Measurements from ENCODE around the gene ARRDC5. TPM values are rescaled to one million over a fixed set of nuclear protein-coding genes. Genes with fewer than 3 reads are reported as not detected.

Gene ARRDC5
- total and polyA plus RNA-seq, 2 of the 8 experiments (the other 6 are each of a cell fraction or from before 2014, with no cell fraction given): not detected

GRCh38 chr19:4870025-4870700 lies 32.5 kb downstream of the ARRDC5 start:
- peaks cover 0 to 5% (median 2%) of the 10 kb centered on the region in 4 experiments; a peak in 3 of 7 replicates for H3K4me1 ChIP-seq (replicated peaks in 1 of 4; ENCODE audit: control insufficient read depth in 3 of 4, insufficient read depth in 4 of 4, low read length in 3 of 4)
- no peak overlapping the region for H2BK5ac ChIP-seq (ENCODE audit: low read depth, low read length)
- H3K18ac ChIP-seq (ENCODE audit: extremely low read depth, low read length): no peak overlapping the region
- ChIA-PET POLR2A (ENCODE audit: partially characterized antibody) (interaction anchor here (1.0 kb wide), 1 partner anchor 100 kb away, joined by 3 read pairs; no protein-coding TSS in a partner anchor), CTCF (ENCODE audit: partially characterized antibody) (interaction anchor here (0.6 to 7.4 kb wide), 9 partner anchors 19 to 161 kb away, joined by 3 to 111 read pairs (median 4); no protein-coding TSS in a partner anchor)
- no peak overlapping the region for H3K14ac ChIP-seq (ENCODE audit: insufficient read length)
- FAIRE-seq (no peak), DNase-seq (ENCODE audit: low read depth in 1 of 2, low spot score in 2 of 2) (peak in 1 of 2 experiments; percentile 49)
- no peak overlapping the region for H3K4me3 ChIP-seq (ENCODE audit: extremely low read depth in 1 of 4, insufficient read depth in 2 of 4, low read depth in 3 of 4, low read length in 4 of 4)
- H2AK5ac ChIP-seq (ENCODE audit: low read depth, low read length): no peak overlapping the region
- H3K9me3 ChIP-seq (ENCODE audit: insufficient read depth in 2 of 2, low read depth in 1 of 2, low read length in 1 of 2): no peaks in the 10 kb centered on the region
- H2BK15ac ChIP-seq (ENCODE audit: low read length): no peak overlapping the region
- 91% methylated on average over 10 of the region's 10 CpGs; no CpG with 5 or more reads in 1 of the 2 experiments for WGBS, 2 experiments (ENCODE audit: extremely low coverage in 1 of 2, insufficient coverage in 1 of 2, insufficient read length in 1 of 2, insufficient replicate concordance in 2 of 2, low coverage in 1 of 2, low lambda C conversion rate in 2 of 2, missing lambda C conversion rate in 1 of 2)
- no peaks in the 10 kb centered on the region for H3K36me3 ChIP-seq (ENCODE audit: control insufficient read depth in 2 of 4, insufficient read depth in 4 of 4, low read length in 3 of 4)
- H3K23me2 ChIP-seq (ENCODE audit: low read depth, low read length): no peaks in the 10 kb centered on the region; the same call in 1 of the 2 replicates
- H3K27me3 ChIP-seq (replicated peaks in 1 of 4; ENCODE audit: control insufficient read depth in 3 of 4, extremely low read depth in 1 of 4, insufficient read depth in 3 of 4, low read length in 3 of 4): no peaks in the 10 kb centered on the region
- no peak overlapping the region for H4K5ac ChIP-seq (ENCODE audit: insufficient read length, low read depth, low read length)
- no peak overlapping the region for H3K9ac ChIP-seq (replicated peaks in 1 of 4; ENCODE audit: extremely low read depth in 1 of 4, low read depth in 3 of 4, low read length in 3 of 4)
- no peak overlapping the region for H2BK20ac ChIP-seq (ENCODE audit: low read length)
- H4K8ac ChIP-seq (ENCODE audit: extremely low read depth, insufficient read depth, low read length): no peak overlapping the region
- TF ChIP-seq KDM1A (IDR thresholded peaks at IDR 0.05; ENCODE audit: borderline replicate concordance, low read length) (peak; percentile 89), HDAC2 (IDR thresholded peaks at IDR 0.05; ENCODE audit: borderline replicate concordance in 1 of 2, low read depth in 2 of 2, low read length in 2 of 2) (peak in 1 of 2 experiments; percentile 77; a peak in 1 of 4 replicates), SIX5 (IDR thresholded peaks at IDR 0.05; ENCODE audit: low read depth, low read length) (no peak), JUND (IDR thresholded peaks at IDR 0.05; ENCODE audit: low read length) (peak; percentile 24; the same call in 1 of the 2 replicates)
- peaks cover 0 to 6% of the 10 kb centered on the region in 2 experiments; a peak in 2 of 4 replicates for H3K79me2 ChIP-seq (ENCODE audit: control insufficient read depth in 1 of 2, insufficient read depth in 2 of 2, low read length in 2 of 2)
- H3K4me2 ChIP-seq (ENCODE audit: insufficient read depth in 1 of 2, low read depth in 2 of 2, low read length in 2 of 2): no peak overlapping the region
- no peak overlapping the region for H2AFZ ChIP-seq (ENCODE audit: low read length)
- 0 out of 2 replicates have a peak overlapping the region, but pooled peaks have one; percentile 9 for H2BK12ac ChIP-seq (ENCODE audit: low read depth, low read length)
- no peak overlapping the region for H3K23ac ChIP-seq (ENCODE audit: insufficient read length)
- H4K20me1 ChIP-seq (replicated peaks in 1 of 2; ENCODE audit: control insufficient read depth in 1 of 2, insufficient read depth in 2 of 2, low read length in 2 of 2): peaks cover 0 to 4% of the 10 kb centered on the region in 2 experiments
- no peak overlapping the region for H3K4ac ChIP-seq (replicated peaks; ENCODE audit: insufficient read length, low read depth, low read length)
- no peak overlapping the region for H2BK120ac ChIP-seq (replicated peaks; ENCODE audit: low read depth, low read length)
- no peak overlapping the region for H3K56ac ChIP-seq (replicated peaks; ENCODE audit: insufficient read length, low read depth, low read length)
- H4K91ac ChIP-seq (replicated peaks; ENCODE audit: insufficient read length, low read length): no peak overlapping the region
- H3K27ac ChIP-seq (ENCODE audit: low read depth, low read length): no peak overlapping the region
- H3K79me1 ChIP-seq (ENCODE audit: low read depth, low read length): peaks cover 3% of the 10 kb centered on the region; the same call in 1 of the 2 replicates

All from H1 (cell line).